ENCODE results near the gene KAT2A.
A peak's percentile ranks its signal among the peaks of the same experiment; 100 is the strongest.

The KAT2A gene

GRCh38 chr17:42135664-42136653, 14.8 kb upstream of the KAT2A start:
- no peak for DNase-seq (ENCODE audit: low read depth in 2 of 2)

GRCh38 chr17:42135151-42135550, 14.0 kb upstream of the KAT2A start:
- no peak for DNase-seq (ENCODE audit: low read depth in 2 of 2)

- DNase-seq (ENCODE audit: low read depth in 2 of 2): no peak
Measured at GRCh38 chr17:42133461-42134041, 12.4 kb upstream of the KAT2A start.

- peak in 1 of 2 donors; percentile 26 for DNase-seq (ENCODE audit: low read depth in 2 of 2)
Measured at GRCh38 chr17:42132941-42133340, 11.8 kb upstream of the KAT2A start.

GRCh38 chr17:42131981-42132432, 10.8 kb upstream of the KAT2A start:
- no peak for DNase-seq (ENCODE audit: low read depth in 2 of 2)

GRCh38 chr17:42131232-42131631, 10.1 kb upstream of the KAT2A start:
- DNase-seq (ENCODE audit: low read depth in 2 of 2): no peak

- no peak for DNase-seq (ENCODE audit: low read depth in 2 of 2)
Measured at GRCh38 chr17:42130310-42130936, 9.3 kb upstream of the KAT2A start.

- no peak for DNase-seq (ENCODE audit: low read depth in 2 of 2)
Measured at GRCh38 chr17:42129109-42129837, 8.1 kb upstream of the KAT2A start.

- DNase-seq (ENCODE audit: low read depth in 2 of 2): no peak
Measured at GRCh38 chr17:42127414-42127813, 6.2 kb upstream of the KAT2A start.

GRCh38 chr17:42126836-42127235, 5.7 kb upstream of the KAT2A start:
- no peak for DNase-seq (ENCODE audit: low read depth in 2 of 2)

- DNase-seq (ENCODE audit: low read depth in 2 of 2): no peak
Measured at GRCh38 chr17:42125565-42125964, 4.4 kb upstream of the KAT2A start.

GRCh38 chr17:42124256-42124655, 3.1 kb upstream of the KAT2A start:
- no peak for DNase-seq (ENCODE audit: low read depth in 2 of 2)

GRCh38 chr17:42122371-42123303, 1.5 kb upstream of the KAT2A start, which contains the start of gene HSPB9:
HSPB9 (plus strand) TSS chr17:42122804; CDS start chr17:42122851, 47 bp downstream.
- DNase-seq (ENCODE audit: low read depth in 2 of 2): no peak

GRCh38 chr17:42120161-42120769, 902 bp downstream of the KAT2A start:
- no peak for DNase-seq (ENCODE audit: low read depth in 2 of 2)

GRCh38 chr17:42119301-42119700, 1.9 kb downstream of the KAT2A start:
- no peak for DNase-seq (ENCODE audit: low read depth in 2 of 2)

- DNase-seq (ENCODE audit: low read depth in 2 of 2): peak in 1 of 2 donors; percentile 29
Measured at GRCh38 chr17:42118545-42118944, 2.6 kb downstream of the KAT2A start.

GRCh38 chr17:42118126-42118510, 3.0 kb downstream of the KAT2A start:
- no peak for DNase-seq (ENCODE audit: low read depth in 2 of 2)

- no peak for DNase-seq (ENCODE audit: low read depth in 2 of 2)
Measured at GRCh38 chr17:42117397-42118125, 3.6 kb downstream of the KAT2A start.

GRCh38 chr17:42116705-42117396, 4.3 kb downstream of the KAT2A start:
- DNase-seq (ENCODE audit: low read depth in 2 of 2): peak; percentile 58 to 60
